NCI-H1930 (cell line): ENCODE data around the gene ADGRB3.

Experiments
- DNase-seq, 2 experiments: peaks; one replicate each; lab custom pipeline; 2025; lab: John Stamatoyannopoulos, UW

Gene ADGRB3

DNA sequence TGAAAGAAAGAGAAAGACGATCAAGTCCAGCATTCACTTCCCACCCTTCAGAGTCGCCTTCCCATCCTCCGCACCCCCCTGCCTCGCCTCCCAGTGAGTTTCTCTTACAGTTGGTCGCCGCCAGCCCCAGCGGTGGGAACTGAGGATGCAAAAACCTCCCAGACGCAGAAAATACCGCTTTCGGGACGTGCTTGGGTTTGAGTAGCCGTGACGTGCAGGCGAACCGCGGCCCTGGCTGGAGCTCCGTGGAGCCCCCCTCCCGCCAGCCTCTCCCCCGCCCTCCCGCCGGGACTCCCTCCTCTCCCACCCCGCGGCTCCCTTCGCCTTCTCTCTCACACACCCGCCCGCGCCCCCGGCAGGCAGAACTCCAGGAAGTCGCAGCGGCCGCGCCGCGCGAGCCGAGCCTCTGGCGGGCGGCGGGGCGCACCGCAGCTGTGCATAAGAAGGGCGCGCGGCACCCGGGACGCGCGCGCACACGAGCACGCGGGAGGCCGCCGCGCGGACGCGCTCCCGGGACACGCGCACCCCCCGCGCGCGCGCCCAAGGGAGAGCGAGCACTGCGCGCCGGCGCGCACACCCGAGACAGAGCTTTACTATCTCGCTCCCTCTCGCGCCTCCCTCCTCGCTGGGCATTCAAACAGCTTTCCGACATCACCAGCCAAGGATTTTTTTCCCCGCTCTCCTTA lies at the start of gene ADGRB3:
TSS of gene ADGRB3 (plus strand) at position 557 of the 686 bp plus-strand sequence. CDS start 3,394 bp downstream, outside the sequence.
- DNase-seq, result peak; percentile 76 to 89

DNA sequence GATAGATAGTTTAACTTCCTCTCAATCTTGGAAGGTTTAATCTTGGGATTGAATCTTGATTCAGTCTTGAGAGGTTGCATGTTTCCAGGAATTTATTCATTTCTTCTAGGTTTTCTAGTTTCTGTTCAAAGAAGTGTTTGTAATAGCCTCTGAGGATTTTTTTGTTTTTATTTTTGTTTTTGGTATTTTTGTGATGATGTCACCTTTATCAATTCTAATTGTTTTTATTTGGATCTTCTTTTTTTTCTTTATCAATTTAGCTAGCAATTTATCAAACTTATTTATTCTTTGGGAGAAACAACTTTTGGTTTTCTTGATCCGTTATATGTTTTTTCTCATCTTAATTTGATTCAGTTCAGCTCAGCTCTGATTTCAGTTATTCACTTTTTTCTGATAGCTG lies 41.5 kb upstream of the ADGRB3 start:
- DNase-seq, result no peak

DNA sequence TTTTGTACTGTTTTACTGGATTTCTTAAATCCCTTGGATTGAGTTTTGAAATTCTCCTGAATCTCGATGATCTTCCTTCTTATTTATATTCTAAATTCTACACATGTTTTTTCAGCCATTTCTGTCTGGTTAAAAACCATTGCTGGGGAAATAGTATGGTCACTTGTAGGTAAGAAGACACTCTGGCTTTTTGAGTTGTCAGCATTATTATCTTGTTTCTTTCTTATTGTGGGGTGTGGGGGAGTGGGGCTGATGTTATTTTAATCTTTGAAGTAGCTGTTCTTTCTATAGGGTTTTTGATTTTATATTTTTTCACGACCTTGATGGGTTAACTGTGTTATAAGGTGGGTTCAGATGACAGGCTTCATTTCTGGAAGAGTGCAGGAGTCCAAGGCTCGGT lies 37.4 kb upstream of the ADGRB3 start:
- DNase-seq, result no peak

DNA sequence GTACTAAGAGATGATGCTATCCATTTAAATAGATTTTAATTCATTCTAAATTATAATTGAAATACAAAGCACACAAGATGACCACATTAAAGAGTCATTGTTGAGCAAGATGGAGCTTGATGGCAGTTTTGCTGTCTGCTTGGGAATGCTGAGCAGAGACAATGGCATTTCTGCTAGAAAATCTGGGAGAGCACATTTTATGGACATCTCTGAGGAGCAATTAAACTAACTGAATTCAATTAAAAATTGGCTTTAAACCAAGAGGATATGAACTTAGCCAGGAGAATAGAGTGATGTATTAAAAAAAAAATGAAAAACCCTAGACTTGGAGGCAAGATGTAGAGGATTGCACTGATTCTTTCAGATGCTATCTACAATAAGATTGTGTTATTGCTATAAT lies 19.1 kb upstream of the ADGRB3 start:
- no peak for DNase-seq

DNA sequence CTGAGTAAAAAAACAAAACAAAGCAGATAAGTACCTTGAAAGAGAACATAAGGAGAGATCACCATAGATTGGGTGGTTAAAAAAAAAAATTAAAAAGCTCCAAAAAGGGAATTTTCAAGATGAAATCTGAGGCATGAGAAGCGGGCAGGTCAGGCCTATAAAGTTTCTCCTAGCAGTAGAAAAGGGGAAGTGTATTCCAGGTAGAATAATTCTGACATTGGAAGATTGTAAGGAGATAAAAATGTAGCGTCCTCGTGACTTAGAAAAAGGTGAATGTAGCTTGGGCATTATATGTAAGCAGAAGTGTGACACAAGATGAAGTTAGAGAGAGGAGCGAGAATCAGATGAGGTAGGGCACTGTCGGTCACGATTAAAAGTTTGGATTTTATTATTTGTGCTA lies 9.1 kb upstream of the ADGRB3 start:
- DNase-seq, result no peak

DNA sequence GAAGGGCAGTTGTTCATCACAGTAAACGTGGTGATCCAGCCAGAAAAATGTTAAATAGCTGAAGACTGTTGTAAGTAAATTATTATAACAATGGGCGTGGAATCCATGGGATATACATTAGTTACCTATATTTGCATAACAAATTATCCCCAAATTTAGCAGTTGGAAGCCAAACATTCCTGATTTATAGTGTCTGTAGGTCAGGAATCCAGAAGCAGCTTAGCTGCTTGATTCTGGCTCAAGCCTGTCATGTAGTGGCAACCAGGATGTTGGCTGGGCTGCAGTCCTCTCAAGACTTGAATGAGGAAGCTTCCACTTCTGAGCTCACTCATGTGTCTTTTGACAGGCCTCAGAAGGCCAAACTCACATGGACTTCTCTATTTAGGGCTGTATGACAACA lies 6.9 kb upstream of the ADGRB3 start:
- DNase-seq, result no peak

DNA sequence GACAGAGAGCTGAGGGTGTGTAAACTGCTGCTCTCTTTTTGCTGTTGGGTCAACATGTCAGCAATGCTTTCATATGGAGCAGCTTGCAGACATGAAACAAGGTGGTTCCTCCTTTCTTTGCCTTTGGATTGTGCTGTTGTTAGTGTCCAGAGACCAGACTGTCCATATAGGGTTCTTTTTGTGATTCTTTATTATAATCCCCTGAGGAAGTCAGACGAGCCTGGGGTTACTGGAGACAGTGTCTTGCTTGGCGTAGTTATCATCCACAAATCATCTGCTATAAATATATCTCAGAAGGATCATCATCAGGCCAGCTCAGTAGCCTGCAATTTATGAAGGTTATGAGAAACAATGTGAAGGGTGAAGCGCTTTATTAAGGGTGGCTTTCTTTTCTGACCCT lies 2.3 kb upstream of the ADGRB3 start:
- no peak for DNase-seq

DNA sequence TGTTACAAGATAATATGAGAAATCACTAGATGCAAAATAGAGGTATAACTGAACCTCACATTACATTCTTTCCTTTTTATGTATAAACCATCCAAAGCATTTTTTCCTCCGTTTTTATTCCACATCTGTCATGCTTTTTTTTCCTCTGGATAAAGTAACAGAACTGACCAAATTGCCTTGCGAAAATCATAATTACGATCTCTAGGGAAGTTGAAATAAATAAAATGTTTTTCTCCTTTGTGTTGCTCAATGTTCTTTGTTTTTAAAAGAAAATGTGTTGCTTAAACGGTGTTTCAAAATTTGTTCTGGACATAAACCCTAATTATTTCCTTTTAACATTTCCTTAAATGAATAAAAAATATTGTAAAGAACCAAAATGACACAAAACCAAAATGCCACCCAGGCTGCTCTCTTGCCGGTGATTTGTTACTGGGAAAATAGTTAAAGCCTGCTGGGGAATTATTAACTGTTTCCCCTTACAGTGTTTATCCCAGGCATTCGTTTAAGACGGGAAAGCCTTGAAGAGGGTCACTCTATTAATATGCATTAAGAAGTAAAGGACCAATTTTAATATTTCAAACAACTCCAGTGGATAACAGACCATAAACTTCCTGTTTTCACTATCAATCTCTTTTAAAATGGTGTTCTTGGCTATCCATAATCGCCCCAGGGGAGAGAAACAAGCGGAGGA lies 1.7 kb upstream of the ADGRB3 start:
- DNase-seq, result no peak

DNA sequence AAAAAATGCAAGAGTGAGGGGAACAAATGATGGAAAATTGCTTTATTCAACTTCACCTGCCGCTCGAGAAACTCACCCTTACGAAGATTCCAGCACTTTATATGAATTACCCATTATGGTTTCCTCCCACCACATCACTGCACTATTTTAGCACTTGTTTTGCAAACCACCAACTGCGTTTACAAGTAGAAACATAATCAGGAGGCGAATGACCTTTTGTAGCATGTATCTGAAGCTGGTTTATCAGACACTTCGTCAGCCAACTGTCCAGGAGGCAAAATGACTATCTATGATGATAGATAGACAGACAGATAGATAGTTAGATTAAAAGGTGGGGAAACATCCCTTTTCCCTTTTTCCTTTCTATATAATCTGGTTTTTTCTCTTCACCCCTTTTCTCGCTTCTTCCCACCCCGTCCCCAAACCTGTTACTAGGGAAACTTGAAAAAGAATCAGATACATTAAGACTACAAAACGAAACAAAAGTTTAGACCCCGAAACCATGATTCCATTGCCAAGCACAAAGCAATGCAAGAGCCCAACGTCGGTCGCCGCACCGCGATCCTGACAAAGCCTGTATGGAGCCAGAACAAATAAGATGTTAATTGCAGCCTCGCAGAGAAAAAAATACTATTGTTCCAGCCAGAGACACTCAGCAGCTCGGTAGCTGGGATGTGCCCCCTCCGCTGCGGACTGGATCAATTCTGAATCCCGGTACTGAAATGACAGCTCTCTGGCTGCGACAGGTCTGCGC lies 933 bp upstream of the ADGRB3 start:
- no peak for DNase-seq

DNA sequence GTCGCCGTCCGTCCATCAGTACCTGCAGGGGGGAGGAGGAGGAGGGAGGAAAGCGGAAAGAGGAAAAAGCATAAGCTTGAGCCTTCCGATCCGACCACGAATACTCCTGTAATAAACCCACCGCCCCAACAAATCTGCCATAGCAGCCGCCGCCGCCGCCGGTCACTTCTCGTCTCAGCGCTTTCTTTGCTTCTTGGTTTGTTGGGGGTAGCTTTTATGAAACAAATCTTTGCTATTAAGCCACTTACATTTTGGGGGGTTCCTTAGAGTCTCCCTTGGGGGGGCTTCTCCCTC lies 277 bp downstream of the ADGRB3 start:
- no peak for DNase-seq

DNA sequence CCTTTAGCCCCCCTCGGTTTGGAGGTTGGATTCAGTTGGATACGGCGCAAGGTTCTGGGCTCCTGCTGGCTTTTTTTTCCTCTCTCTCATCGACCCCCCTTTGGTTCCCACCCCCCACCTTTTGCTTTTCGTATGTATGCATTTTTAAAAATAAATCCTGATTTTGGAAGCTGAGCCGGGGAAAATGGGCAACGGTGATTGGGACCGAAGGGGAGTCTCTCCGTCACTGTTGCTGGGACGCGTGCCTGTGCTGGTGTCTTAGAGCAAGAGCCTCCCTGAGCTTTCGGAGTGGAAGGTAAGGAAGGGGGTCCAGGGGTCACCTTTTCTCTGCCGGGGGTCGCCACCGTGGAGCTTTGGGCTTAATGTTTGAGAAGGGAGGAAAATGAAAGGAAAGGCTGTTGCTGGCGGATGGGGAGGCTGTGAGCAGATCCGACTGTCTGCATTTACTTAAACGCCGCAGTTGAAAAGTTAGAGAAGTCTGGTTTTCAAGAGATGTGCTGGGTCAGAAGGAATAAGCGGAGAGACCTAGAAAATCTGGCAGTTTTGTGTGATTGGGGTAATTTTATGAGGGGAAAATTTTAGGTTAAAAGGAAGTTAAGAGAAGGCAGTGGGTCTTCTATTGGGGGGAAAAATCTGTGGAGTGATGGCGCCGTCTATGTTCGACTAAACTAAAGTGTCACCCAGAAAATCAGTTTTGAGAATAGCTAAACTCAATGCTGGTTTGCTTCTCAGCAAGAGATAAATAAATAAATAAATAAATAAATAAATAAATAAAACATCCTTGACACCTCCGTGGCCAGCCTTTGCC lies 828 bp downstream of the ADGRB3 start:
- DNase-seq, result no peak

DNA sequence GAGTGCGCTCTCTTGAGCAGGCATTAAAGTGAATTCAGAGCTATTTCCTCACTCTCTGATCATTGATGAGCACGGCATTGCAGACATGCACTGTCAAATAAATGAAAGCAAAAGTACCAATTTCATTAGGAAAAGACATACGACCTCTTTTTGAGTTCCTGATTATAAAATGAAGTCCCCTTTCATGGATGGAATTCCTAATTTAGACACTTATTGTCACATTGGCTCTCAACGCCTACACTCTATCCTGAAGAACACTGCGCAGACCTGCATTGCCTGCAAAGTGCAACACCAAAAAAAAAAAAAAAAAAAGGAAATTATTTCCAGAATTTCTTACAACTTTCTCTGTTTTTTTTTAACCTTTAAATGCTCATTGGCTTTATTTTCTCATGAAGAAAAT lies 1.6 kb downstream of the ADGRB3 start:
- DNase-seq, result no peak

DNA sequence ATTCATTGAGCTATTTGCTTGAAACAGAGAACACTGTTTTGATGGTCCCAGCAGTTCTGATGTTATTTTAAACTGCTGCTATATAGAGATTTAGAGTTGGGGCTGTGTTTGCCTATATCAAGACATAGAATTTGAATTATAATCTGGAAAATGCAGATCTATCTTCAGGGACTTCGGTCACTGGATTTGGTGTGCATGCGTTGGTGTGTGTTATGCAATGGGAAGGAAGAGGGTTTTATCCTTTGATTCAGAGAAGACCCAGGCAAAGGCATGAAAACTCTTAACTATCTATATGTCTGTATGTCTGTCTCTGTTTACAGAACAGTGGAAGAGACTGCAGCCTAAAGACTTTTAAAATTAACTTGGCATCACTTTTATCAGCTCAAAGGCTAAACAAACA lies 2.0 kb downstream of the ADGRB3 start:
- DNase-seq, result no peak

DNA sequence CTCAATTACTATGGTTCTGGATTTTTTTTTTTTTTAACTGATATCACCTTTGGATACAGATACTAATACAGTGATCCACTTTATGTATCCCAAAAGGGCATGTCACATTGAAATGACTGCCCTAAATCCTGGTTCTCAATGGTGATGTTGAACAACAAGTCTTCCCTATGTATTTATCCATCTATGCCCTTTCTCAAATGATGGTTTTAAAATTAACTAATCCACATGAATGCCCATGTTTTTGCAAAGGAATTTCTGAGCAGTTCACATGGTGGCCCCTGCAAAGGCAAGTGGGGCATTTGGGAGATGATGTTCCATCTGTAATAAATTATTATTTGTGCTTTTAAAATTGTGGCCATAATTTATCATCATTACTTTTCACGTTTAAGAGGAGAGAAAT lies 2.7 kb downstream of the ADGRB3 start:
- DNase-seq, result no peak

DNA sequence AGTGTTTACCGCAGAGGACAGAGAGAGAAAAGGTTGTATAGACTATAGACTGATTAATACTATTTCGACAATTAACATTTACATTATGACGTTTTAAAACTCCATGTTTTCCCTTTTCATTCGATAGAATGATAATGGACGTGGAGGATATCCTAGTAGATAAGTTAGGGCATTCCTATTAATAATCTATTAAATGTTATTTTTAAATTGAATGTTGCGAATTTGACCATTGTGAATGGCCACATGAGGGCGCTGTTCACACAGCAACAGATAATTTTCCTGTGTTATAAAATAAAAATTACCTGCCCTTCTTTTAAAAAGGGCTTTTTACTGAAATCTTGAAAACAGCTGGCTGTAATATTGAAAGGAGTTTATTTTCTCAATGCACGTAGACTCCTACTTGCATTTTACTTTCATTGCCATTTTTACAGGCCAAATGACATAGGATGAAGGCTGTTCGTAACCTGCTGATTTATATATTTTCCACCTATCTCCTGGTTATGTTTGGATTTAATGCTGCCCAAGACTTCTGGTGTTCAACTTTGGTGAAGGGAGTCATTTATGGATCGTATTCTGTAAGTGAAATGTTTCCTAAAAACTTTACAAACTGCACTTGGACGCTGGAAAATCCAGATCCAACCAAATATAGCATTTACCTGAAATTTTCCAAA lies 3.3 kb downstream of the ADGRB3 start:
- DNase-seq, result peak in 1 of 2 experiments; percentile 12

DNA sequence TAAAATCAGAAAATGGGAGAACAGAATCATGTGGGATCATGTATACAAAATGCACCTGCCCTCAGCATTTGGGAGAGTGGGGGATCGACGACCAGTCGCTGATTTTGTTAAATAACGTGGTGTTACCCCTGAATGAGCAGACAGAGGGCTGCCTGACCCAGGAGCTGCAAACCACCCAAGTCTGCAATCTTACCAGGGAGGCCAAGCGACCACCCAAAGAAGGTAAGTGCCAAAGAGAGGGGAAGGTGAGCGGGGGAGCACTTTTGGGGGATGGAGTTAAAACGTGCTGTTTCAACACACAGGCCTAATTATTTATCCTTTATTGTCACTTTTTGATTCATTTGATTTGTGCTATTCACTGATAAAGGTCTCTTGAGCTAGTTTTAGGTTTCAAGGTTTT lies 4.1 kb downstream of the ADGRB3 start:
- no peak for DNase-seq

DNA sequence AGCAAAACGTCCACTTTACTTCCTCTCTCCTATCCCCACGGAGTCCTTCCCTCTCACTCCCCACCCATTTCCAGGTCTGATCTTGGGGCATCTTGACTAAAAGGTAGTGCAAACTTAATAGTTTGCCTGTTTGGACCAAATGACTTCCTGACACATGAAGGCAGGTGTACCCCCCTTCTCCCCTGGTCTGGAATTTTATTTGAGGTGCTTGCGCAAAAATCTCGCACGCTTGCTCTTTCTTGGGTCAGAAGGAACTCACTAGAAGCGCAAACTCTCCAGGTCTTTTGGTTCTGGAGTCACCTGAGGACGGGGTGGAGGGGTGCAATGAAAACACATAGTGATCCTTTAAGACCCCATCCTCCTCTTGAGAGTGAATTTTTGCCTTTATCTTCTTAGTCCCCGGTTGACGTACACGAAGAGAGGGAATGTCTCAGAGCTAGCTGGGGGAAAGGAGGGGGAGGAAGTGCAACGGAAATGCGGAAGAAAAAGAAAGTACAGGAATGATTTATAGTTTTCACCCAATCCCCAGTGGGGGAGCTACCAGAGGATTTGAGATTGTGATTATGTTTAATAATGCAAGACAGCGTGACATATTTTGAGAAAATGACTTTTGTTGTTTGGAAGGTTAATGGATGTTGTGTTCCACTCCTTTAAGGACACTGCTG lies 4.9 kb downstream of the ADGRB3 start:
- DNase-seq, result no peak

DNA sequence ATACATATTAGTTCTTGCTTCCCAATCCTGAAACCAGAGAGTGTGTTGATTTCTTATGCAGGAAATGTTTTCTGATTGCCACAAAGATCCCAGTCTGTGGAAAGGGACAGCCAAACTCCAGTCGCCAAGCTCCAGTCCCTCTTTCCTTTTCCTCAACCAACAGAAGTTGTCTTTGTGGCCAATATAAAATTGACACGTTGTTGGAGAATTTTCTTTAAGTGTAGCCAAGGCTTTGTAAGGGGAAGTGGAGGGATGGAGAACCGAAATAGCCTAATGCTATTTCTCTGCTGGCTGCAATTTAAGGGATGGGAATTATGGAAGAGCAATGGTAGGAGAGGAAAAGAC lies 5.4 kb downstream of the ADGRB3 start:
- no peak for DNase-seq

DNA sequence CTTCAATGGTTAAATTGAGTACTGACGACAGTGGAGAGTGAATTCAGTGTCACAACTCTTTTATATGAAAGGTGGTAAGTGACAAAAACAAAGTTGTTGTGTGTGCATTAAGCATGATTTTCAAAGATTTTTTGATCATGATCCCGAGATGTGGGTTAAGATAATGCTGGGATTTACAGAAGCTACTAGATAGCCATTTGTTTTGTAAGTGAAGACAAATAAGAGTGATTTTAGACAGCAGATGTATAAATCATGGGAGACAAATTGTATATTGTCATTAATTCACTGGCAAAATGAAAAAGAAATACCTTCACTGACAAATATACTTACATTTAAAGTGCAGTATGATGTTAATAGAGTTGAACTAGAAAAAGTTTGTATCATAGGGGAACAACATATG lies 6.1 kb downstream of the ADGRB3 start:
- no peak for DNase-seq

DNA sequence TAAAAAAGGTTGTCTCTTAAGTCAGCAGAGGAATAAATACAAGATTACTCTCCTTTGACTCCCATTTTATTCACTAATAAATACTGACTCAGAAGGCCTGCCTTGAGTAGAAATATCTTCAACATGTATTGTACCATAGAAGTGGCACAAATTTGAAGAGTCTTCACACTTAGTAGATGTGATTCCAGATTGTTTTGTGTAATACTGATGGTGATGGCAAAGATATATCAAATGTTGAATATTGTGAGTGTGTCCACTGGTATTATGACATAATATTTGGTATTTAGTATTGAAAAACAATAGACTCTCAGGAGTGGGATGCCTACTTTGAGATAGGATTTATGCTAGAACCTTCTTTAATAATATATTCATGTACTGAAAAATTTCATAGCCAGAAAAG lies 7.0 kb downstream of the ADGRB3 start:
- DNase-seq, result no peak

DNA sequence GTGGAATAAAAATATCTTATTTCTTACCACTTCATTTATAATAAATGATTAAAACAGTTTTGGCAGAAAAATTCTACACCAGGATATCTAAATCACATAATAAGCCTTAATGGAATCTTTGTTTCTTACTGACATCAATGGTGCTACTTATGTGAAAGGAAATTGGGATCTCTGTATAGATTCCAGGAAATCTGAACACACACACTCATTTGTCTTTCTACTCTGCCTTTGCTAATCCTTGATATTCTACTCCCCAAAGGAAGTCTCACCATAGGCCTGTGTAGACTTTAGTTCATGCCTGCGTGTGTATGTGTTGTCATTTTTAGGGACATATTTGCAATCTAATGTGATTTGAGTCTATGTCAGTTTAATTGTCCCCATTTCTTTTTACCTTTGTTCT lies 7.9 kb downstream of the ADGRB3 start:
- no peak for DNase-seq

DNA sequence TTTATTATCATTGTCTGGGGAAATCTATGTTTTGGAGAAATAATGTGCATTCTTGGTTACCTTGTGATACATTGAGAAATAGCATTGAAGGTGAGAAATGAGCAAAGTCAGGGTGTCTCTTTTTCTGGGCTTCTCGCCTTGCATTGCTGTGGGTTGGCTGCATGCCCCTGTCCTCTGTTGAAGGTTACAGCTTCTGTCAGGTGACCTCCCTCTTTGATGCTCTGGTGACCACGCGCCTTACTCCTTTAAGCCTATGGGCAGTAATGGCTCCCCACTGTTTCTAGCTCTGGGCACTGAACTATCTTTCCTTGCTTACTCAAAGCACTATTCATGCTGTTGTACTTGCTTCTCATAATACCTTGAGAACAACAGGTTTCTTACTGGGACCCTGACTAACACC lies 14.6 kb downstream of the ADGRB3 start:
- no peak for DNase-seq
